ENCODE data around the gene ZFAND5.

Gene ZFAND5, protein sequence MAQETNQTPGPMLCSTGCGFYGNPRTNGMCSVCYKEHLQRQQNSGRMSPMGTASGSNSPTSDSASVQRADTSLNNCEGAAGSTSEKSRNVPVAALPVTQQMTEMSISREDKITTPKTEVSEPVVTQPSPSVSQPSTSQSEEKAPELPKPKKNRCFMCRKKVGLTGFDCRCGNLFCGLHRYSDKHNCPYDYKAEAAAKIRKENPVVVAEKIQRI

DNA sequence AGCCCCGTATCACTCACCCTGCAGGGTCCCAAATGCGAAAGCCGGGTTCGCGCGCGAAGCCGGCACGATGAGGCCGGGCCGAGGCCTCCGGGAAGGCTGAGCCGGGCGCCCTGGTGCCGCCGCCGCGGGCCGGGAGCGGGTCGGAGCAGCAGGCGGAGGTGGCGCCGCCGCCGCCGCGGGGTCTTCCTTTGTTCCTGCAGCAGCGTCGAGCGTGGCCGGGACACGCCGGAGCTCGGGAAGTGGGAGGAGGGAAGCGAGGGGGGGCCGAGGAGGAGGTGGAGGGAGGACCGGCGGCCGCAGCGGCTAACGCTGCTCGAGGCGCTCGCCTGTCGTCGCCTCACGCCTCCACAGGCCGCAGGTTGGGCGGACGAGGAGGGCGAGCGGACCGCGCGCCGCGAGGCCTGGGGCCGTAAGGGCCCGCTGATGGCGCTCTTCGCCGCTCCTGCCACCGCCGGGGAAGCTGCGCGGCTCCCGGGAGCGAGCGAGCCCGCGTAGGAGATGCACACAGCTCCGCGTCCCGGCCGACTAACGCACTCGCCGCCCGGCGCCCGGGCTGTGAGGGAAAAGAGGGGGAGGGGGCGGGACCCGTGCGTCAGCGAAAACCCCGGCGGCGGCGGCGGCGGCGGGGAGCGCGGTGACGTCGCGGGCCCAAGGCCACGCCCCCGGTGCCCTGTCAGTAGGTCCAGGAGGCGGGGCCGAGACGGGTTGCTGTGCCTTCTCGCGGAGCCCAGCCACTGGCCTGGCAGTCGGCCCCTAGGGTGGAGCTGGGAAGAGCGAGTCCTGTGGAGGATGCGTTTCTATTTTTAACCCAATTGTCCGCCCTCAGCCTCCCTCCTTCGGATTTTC, at the start of gene ZFAND5:
Gene ZFAND5 (minus strand): TSS at position 530 of the 846 bp plus-strand sequence. CDS start 4,430 bp downstream, outside the sequence.
- DNase-seq (ENCODE audit: low spot score), result peak; percentile 99

DNA sequence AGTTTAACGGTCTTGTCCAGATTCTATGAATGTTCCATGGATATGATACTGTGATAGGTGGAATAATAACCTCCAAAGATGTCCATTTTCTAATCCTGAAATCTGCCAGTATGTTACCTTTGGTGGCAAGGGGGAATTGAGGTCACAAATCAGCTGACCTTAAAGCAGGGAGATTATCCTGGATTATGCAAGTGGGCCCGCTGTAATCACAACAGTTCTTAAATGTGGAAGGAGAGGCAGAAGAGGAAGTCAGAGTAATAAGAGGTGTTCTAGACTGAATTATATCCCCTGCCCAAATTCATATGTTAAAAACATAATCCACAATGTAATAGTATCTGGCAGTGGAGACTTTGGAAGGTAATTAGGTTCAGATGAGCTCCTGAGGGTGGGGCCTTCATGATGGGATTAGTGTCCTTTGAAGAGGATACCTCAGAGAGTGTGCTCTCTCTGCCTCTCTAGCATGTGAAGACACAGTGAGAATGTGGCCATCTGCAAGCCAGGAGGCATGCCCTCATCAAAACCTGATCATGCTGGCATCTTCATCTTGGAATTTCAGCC, 47.6 kb upstream of the ZFAND5 start:
- DNase-seq (ENCODE audit: low spot score), result no peak

DNA sequence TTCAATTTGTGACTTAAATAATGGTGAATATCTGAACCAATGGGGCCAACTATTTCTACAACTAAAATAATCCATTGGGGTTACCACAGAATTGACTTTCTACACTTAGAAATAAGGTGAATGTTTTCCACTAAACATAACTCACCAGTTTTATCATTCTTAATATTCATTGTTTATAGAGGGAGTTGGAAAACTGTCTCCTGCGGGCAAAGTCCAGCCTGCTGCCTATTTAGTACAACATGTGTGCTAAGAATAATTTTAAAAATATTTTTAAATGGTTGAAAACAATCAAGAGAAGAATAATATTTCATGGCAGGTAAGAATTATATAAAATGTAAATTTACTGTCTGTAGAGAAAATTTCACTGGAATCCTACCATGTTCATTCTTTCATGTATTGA, 45.2 kb upstream of the ZFAND5 start:
- no peak for DNase-seq (ENCODE audit: low spot score)

DNA sequence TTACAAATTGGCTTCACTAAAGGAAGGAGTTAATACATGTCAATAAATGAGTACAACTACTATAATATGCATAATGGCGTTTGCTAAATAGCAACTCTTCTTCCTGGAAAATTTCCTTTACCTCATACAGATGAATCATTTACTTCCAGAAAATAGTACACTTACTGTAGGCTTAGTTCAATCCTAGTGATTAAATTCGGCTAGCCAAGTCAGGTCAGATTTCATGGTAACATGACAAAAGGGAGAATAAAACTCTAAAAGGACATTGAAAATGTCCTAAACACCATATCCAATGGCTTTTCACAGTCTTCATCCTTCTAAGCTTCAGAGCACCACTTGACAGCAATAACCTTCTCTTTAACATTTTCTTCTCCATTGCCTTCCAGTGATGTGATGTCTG, 42.1 kb upstream of the ZFAND5 start:
- DNase-seq (ENCODE audit: low spot score), result no peak

DNA sequence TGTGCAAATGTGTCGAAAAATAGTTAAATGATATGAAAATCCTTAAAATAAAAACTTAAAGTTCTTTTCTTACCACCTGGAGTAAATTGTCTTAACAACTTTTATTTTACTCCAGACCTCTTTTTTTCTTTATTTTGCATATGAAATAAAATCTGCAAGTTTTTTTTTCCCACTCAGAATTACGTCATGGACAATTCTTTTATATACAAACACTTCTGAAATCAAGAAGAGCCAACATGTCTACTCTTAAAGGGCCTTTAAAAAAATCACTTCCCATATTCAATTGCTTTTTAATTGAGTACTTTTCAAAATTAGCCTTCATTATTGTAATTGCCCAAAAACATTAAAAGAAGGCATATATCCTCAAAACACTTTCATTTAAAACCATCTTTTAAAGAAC, 37.7 kb upstream of the ZFAND5 start:
- DNase-seq (ENCODE audit: low spot score), result no peak

DNA sequence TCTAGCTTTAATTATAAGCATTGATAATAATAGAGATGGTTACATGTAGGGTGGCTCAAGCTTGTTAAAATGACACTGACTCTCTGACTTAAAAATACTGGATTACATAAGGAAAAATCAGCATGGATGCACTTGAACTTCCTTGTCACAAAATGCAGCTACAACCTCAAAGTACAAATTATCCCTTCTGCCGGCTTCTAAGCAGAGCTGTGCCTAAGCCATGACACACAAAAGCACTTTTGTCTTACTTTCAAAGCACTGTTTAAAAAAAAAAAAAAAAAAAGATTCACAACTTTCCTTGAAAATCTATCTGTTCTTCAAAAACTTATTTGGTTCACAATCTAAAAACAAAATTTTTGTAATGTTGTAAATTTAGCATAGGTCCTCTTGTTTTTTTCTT, 36.4 kb upstream of the ZFAND5 start:
- DNase-seq (ENCODE audit: low spot score), result no peak

DNA sequence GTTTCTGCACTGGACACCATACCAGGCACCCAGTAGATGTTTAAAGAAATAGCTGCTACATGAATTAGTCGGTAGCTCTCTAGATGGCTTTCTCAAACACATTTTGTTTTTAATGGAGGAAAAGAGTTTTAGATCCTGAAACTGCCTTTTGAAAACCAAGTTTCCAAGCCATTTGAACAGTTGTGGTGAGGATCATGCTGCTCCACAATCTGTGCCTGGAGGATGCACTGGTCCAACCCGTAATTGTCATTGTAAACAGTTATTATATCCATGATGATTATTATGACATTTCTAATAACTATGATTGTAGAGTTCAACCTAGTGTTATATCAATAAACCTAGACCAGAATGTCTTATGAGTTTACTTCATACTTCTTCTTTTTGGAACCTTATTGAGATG, 35.9 kb upstream of the ZFAND5 start:
- no peak for DNase-seq (ENCODE audit: low spot score)

DNA sequence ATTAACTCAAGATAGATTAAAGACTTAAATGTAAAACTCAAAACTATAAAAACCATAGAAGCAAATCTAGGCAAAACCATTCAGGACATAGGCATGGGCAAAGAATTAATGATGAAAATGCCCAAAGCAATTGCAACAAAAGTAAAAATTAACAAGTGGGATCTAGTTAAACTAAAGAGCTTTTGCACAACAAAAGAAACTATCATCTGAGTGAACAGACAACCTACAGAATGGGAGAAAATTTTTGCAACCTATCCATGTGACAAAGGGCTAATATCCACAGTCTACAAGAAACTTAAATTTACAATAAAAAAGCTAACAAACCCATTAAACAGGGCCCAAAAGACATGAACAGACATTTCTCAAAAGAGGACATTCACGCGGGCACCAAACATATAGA, 34.4 kb upstream of the ZFAND5 start:
- DNase-seq (ENCODE audit: low spot score), result no peak

DNA sequence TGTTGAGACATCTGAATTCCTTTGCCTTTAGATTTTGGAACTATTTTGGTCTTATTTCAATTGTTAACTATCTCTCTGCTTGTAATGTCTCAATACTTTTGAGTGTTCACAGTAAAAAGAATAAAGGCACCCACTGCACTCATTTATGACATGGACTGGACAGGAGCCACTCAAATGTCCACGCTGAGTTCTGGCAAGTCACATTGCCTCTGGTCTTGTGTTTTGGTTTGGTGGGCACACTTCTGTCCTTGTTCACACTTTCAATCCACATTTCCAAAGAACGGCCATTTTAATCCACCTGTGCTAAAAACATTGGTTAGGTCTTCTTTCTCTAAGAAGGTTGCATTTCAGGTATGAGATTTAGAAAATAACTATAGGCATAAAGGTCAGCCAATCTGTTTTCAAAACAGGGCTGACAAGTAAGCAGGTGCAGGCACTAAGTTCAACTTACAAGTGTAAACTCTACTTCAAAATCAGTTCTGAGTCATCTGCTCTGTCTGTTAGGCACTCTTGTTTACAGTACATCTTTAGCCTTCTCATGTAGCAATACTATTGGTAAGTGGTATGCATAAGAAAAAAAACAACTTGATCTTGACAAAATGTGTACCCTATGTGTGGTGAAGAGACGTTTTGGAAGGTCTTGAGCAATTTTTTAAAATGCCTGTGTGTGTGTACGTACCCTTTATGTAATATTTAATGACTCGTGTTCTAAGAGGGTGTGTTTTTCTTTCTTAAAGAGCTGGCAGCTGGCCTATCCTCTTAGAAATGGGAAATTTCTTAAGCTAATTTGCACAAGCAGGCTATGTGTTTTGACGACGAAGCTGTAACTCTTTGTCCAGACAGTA, 31.5 kb upstream of the ZFAND5 start:
- DNase-seq (ENCODE audit: low spot score), result peak; percentile 8

DNA sequence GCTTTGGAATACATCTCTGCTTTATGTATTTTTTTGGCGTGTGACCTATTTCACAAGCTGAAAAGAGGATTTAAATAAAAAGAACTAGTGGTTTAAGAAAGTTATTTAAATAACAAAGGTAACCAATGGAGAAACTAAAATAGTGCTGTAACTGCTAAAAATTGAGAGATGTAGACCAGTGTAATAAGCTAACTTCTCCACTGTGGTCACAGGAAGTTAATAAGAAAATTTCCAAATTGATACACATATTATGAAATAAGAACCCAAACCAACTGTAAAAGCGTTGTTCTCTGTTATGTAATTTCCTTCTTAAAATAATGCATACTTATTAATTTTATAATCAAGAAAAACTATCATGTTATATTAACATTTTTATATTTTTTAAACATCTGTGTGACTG, 29.1 kb upstream of the ZFAND5 start:
- DNase-seq (ENCODE audit: low spot score), result no peak

DNA sequence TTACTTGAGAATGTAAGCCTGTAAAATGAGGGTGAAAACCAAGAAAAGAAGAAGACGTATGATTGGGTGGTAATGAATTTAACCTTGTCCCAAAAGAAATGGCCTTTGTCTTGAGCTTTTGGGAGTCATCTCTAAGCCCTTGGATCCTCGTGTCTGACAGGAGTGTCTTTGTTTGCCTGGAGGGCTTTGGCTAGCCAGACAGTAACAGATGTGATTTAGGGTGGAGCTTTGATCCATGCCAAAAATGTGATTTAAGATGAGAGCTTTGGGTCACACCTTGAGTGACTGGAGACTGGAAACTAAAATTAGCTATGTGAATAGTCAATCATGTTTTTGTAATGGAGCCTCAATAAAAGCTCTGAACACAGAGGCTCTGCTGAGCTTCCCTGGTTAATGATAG, 25.9 kb upstream of the ZFAND5 start:
- DNase-seq (ENCODE audit: low spot score), result no peak

DNA sequence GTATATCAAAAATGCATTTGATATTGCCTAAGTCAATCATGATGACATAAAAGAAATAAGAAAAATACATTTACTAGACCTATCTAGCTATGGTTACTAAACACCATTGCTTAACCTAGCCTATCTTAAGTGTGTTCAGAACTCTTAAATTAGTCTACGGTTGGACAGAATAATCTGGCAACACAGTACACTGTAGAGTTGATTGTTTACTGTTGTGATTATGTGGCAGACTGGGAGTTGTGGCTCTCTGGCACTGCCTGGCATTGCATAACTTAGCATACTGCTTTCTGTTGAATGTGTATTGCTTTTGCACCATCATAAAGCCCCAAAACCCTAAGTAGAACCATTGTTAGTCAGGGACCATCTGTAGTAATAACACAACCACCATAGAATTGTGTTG, 21.2 kb upstream of the ZFAND5 start:
- no peak for DNase-seq (ENCODE audit: low spot score)

DNA sequence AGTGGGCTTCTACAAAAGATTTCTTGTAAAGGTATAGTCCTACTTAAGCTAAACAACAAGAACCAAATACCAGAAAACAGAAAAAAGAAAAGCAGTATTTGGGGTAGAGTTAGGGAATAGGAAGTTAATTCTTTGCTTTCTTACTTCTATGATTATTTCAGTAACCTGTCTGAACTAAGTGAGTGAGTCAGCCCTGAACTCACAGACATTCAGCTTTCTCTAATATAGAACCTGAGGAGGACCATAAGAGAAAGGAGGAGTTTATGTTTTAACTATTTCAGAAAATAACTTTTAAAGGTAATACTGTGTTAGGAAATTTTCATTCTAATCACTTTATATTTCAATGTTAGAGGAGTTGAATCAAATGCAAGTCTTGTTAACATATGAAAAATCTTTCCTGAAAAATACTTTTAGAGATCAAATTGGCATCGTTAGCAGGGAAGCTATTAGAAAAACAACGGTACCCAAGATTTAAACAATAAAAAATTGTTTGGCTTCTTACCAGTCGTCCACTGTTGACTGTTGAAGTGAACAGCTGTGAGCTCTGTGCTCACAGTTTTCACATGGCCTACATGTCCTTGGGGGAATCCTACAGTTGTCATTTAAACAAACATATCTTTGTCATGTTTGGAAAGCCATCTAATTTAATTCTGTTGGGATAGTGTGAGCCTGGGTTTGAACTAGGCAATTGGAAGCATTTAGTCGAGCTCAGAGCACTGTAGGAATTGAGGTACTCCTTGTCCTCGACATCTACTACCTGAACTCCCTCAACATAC, 19.9 kb upstream of the ZFAND5 start:
- no peak for DNase-seq (ENCODE audit: low spot score)

DNA sequence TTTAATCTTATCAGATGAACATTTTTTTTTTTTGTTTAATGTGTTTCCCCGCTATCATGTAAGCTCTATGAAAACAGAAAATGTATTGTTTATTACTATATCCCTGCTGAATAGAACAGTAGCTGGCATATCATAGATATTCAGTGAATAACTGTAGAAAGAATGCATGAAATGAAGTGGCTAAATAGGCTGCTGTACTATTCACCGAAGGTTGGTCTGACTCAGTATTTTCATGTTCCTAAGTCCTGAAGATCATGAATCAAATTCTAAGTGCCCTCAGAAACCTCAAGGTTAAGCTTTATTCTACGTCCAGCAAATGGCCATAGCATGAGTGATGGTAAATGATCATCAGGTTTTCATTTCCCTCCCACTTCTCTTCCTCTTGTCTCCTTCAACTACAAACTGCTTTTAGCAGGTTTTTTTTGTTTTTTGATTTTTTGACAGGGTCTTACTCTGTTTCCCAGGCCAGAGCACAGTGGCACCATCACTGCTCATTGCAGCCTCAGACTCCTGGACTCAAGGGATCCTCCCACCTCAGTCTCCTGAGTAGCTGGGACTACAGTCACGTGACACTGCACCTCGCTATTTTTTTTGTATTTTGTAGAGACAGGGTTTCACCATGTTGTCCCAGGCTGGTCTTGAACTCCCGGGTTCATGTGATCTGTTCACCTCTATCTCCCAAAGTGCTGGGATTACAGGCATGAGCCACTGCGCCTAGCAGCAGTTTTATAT, 19.1 kb upstream of the ZFAND5 start:
- peak; percentile 87 for DNase-seq (ENCODE audit: low spot score)

DNA sequence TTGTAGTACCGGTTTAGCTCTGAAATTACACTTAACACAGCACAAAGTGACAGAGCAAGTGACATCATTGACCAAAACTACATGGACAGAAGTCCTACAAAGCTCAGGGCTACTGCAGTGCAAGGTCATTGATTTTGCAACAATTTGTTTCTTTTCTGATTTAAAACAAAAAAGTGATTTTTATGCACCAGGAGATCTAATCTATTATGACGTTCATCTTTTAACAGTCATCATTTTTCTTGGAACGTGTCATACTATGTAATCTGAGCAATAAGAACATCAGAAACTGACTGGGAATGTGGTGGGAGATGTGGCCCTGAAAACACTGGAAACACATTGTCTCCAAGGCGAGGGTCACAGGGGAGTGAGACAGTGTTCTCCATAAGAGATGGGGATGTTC, 17.4 kb upstream of the ZFAND5 start:
- no peak for DNase-seq (ENCODE audit: low spot score)

DNA sequence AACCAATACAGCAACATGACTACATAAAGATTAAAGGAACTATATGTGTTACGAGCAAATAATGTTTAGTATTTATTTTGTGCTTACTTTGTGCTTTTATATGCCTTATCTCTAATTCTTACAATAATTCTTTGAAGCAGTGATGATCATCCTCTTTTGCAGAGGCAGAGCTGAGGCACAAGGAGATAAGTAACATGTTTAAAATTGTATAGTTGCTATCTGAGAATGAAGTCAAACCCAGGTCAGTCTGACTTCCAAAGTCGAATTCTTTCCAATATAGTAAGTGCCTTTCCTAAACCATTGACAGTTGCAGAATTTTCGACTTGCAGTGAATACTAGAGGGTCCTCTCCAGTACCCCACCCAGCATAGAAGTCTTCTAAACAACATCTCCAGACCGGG, 12.0 kb upstream of the ZFAND5 start:
- DNase-seq (ENCODE audit: low spot score), result no peak

DNA sequence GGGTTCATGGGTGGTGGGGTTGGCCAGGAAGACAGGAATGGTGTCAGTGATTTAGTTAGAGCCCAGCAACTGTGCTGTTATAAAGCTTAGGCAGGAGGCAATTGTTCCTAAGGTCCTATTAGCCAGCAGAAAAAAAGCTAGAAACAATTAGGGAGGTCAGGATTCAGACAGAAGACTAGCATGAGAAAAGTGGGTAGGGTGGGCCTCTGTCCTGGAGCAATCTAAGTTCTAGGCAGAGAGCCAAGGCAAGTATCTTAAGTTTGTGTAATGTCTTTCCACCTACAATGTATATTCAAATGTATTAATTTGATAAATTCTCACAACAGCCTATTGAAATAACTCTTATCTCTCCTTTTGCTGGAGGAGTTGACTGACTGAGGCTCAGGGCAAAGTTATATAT, 6.1 kb upstream of the ZFAND5 start:
- no peak for DNase-seq (ENCODE audit: low spot score)

DNA sequence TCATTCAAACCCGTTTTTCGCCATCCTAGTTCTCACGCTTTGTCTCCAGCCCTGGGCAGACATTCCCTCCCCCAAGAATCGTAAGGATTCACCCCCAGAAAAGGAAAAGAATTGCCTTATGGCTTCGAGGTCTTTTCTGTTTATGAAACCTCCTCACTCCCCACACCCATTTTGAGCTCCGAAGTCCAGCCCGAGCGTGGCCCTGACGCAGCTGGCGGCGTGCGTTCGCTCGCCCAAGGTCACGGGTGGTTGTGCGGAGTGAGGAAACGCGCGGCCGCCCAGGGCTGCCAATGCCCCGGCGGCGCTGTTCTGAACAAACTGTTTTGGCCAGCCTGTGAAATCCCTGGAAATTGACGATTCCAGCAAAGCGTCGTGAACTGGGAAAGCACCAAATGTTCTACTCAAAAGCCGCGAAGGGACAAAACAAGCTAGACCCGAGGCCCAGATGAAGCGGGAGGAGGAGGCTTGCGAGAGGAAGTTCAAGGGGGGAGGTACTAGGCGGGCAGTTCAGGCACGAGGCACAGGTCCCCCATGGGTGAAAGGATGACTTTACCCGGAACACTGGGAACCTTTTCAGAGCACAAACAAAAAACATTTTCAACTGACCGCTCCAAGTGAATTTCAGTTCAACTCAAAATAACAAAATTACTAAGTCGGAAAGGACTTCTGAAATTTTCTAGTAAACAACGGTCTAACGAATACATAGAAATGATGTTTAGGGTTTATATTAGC, 683 bp upstream of the ZFAND5 start:
- DNase-seq (ENCODE audit: low spot score), result peak; percentile 73

DNA sequence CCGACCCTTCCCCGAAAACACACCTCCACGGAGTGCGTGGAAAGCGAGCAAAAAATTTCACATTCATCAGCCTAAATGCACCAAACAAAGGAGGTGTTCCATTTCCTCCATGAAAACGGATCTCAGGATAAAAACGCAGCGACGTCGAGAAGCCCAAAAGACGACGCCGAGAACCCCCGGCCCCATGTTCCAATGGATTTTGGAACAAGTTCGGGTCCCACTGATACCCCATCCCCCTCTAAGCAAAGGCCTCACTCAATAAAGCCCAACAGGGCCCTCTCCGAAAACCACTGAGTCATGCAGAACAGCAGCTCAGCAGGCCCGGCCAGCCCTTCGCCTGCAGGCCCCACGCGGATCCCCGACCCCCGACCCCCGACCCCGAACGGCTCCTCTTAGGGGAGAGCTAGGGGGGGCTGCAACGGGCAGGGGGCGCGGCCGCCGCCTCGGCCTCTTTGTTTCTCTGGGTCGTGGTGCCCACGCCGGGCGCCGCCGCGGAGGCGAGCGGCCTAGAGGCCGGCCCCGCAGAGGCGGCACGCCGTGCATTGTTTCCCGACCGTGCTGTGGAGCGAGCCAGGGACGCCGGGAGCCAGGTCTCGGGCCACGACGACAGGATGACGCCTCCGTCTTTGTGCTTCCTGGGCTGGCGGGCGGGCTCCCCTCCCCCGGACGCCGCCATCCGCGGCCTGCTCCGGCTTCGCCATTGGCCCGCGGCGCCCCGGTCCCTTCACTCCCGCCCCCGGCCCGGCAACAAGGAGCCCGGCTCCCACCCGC, 915 bp downstream of the ZFAND5 start:
- DNase-seq (ENCODE audit: low spot score), result peak; percentile 38

DNA sequence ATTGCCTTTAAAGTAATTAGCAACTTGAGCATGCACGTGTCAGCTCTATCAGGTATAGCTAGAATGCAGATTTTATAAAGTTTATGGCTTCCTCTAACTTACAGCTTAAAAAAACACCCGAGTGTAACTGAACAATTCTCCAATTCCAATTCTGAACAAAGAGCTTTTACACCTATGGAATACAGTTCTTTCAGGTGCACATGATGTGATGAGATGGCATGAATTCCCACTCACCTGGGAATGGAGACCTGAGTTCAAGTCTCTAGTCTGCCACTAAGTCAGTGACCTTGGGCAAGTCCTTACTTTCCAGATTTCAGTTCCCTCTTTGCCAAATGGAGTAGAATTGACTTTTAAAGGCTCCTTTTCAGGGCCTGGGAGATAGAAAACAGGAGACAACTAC, 1.8 kb downstream of the ZFAND5 start:
- DNase-seq (ENCODE audit: low spot score), result no peak
